K562 (cell line): ENCODE results near the gene SERPINA5. TPM values are rescaled to one million over a fixed set of nuclear protein-coding genes. Genes with fewer than 3 reads are reported as not detected.

Source experiments
- ATAC-seq: fragments of 200-7000 bp; cut with Tn5 transposase; 3 replicates; pipeline ENCODE4 v1.9.1; 2020; ENCODE audit warnings: moderate library complexity
- BruUV-seq: library from RNA; stranded (reverse); fragments of 400-500 nt; replicated peaks from 2 replicates; lab custom pipeline; 2021; lab: Mats Ljungman, UMichigan
- CTCF ChIA-PET: fragments of 300-600 bp; formaldehyde crosslinking; extraction: SDS; loops from one replicate; lab custom pipeline; 2021; ENCODE audit warnings: low intra/inter-chr PET ratio; lab: Yijun Ruan, JAX
- POLR2A ChIA-PET: fragments of 300-600, 350-650 bp; sonication (Branson Sonifier 250); formaldehyde crosslinking; extraction: SDS; loops from one replicate; lab custom pipeline; 2021; ENCODE audit warnings: antibody characterized with exemption, inconsistent platforms; lab: Yijun Ruan, JAX
- DNase-seq, 4 experiments: peaks; one replicate each; pipeline versions ENCODE4 v3.0.0 to v3.0.0-alpha.2; 2011 to 2018; ENCODE audit warnings: low spot score in 3 of 4, mixed read lengths in 3 of 4; ENCODE audit errors: extremely low read depth in 1 of 4
- FAIRE-seq: peaks from 2 replicates; lab custom pipeline; 2011; peaks lifted over from hg19 to GRCh38; lab: Jason Lieb, UNC
- H2AFZ ChIP-seq: 2 replicates; pipeline ENCODE4 v1.6.0; 2011; ENCODE audit warnings: low read depth, low read length, control low read depth, inconsistent platforms
- H3K27ac ChIP-seq: fragments of 200-600 bp; 3 replicates; pipeline ENCODE4 v1.8.0; 2011; ENCODE audit warnings: low read depth, mild to moderate bottlenecking, control low read depth, inconsistent platforms, low read length, moderate library complexity, mixed read lengths; ENCODE audit errors: extremely low read depth
- H3K27me3 ChIP-seq, 2 experiments: fragments of 300-600 bp in 1 of 2; 2 replicates in 1 of 2; 3 replicates in 1 of 2; pipeline versions ENCODE4 v1.6.0 to v1.8.0; 2011; ENCODE audit warnings: inconsistent platforms in 2 of 2, low read length in 2 of 2, mild to moderate bottlenecking in 1 of 2, mixed read lengths in 1 of 2, moderate library complexity in 1 of 2; ENCODE audit not compliant: control insufficient read depth in 2 of 2, insufficient read depth in 2 of 2
- H3K36me3 ChIP-seq: fragments of 300-600 bp; 3 replicates; pipeline ENCODE4 v1.8.0; 2011; ENCODE audit warnings: mild to moderate bottlenecking, low read length, inconsistent platforms; ENCODE audit not compliant: control insufficient read depth, insufficient read depth
- H3K4me1 ChIP-seq, 2 experiments: fragments of 200-600 bp in 1 of 2; replicated peaks in 1 of 2; 2 replicates in 1 of 2; 3 replicates in 1 of 2; pipeline versions ENCODE4 v1.5.1 to v1.8.0; 2011; ENCODE audit warnings: inconsistent platforms in 2 of 2, low read length in 2 of 2, mild to moderate bottlenecking in 1 of 2, mixed read lengths in 1 of 2, moderate library complexity in 1 of 2; ENCODE audit not compliant: control insufficient read depth in 2 of 2, insufficient read depth in 2 of 2
- H3K4me2 ChIP-seq: 2 replicates; pipeline ENCODE4 v1.6.1; 2011; ENCODE audit warnings: low read length, control low read depth, inconsistent platforms, mixed read lengths; ENCODE audit not compliant: insufficient read depth
- H3K4me3 ChIP-seq: fragments of 200-600 bp; sonication (generic), shearing (Covaris generic); 2 replicates; pipeline ENCODE4 v1.5.1; 2016; ENCODE audit warnings: control low read depth, inconsistent platforms
- H3K79me2 ChIP-seq: fragments of 200-600 bp; 3 replicates; pipeline ENCODE4 v1.8.0; 2011; ENCODE audit warnings: low read length, inconsistent platforms; ENCODE audit not compliant: control insufficient read depth, insufficient read depth
- H3K9ac ChIP-seq, 2 experiments: 2 replicates each; pipeline versions ENCODE4 v1.6.0 to v1.6.1; 2011; ENCODE audit warnings: low read depth in 2 of 2, low read length in 2 of 2, control low read depth in 1 of 2, inconsistent platforms in 1 of 2, mild to moderate bottlenecking in 1 of 2, mixed read lengths in 1 of 2; ENCODE audit not compliant: insufficient read depth in 1 of 2
- H3K9me1 ChIP-seq: one replicate; pipeline ENCODE4 v1.6.0; 2011; ENCODE audit warnings: inconsistent platforms, mild to moderate bottlenecking, low read length, moderate library complexity; ENCODE audit not compliant: control insufficient read depth, insufficient read depth
- H3K9me3 ChIP-seq: replicated peaks from 2 replicates; pipeline ENCODE4 v1.5.1; 2011; ENCODE audit warnings: low read depth, low read length, inconsistent platforms; ENCODE audit not compliant: control insufficient read depth, insufficient read depth
- H4K20me1 ChIP-seq: replicated peaks from 2 replicates; pipeline ENCODE4 v1.6.1; 2011; ENCODE audit warnings: low read length, inconsistent platforms, mixed read lengths; ENCODE audit not compliant: control insufficient read depth, insufficient read depth
- CGGBP1 ChIP-seq: fragments of 250-450 bp; sonication (Bioruptor Pico); IDR thresholded peaks from 2 replicates; pipeline ENCODE4 v1.9.0; 2021; ENCODE audit warnings: mild to moderate bottlenecking
- E2F3 ChIP-seq: fragments of 250-450 bp; sonication (Bioruptor Pico); IDR thresholded peaks from 2 replicates; pipeline ENCODE4 v1.4.0; 2020; ENCODE audit warnings: mild to moderate bottlenecking
- ELF2 ChIP-seq: fragments of 250-450 bp; sonication (Bioruptor Pico); IDR thresholded peaks from 2 replicates; pipeline ENCODE4 v1.5.0; 2021; ENCODE audit warnings: mild to moderate bottlenecking
- FOXA3 ChIP-seq, 2 experiments: fragments of 450-650 bp in 1 of 2; sonication (generic) in 1 of 2; formaldehyde crosslinking; IDR thresholded peaks in 1 of 2; conservative IDR thresholded peaks in 1 of 2; 2 replicates each; pipeline versions ENCODE4 v1.4.0 to v1.8.0; 2020 to 2022; ENCODE audit warnings: mild to moderate bottlenecking in 2 of 2, missing genetic modification reagents in 1 of 2
- GABPB2 ChIP-seq: fragments of 250-450 bp; sonication (Bioruptor Pico); conservative IDR thresholded peaks from 2 replicates; pipeline ENCODE4 v1.5.1; 2021; ENCODE audit warnings: mild to moderate bottlenecking
- GTF2E2 ChIP-seq: fragments of 200-800 bp; sonication (Bioruptor generic); IDR thresholded peaks from 2 replicates; pipeline ENCODE4 v1.6.1; 2016; ENCODE audit warnings: missing genetic modification characterization, missing compliant biosample characterization
- IFI16 ChIP-seq: fragments of 250-450 bp; sonication (Bioruptor Pico); IDR thresholded peaks from 2 replicates; pipeline ENCODE4 v2.1.2; 2022; ENCODE audit warnings: mild to moderate bottlenecking, inconsistent platforms
- KLF6 ChIP-seq: fragments of 250-450 bp; sonication (Bioruptor Pico); IDR thresholded peaks from 2 replicates; pipeline ENCODE4 v1.4.0; 2020; ENCODE audit warnings: mild to moderate bottlenecking, moderate library complexity, borderline replicate concordance
- MTF1 ChIP-seq: fragments of 250-450 bp; sonication (Bioruptor Pico); IDR thresholded peaks from 2 replicates; pipeline ENCODE4 v1.9.0; 2021; ENCODE audit warnings: moderate library complexity, mild to moderate bottlenecking, inconsistent platforms, borderline replicate concordance
- NR2C2 ChIP-seq, 2 experiments: fragments of 200-800 bp in 1 of 2; sonication (Bioruptor generic) in 1 of 2; sonication (generic) in 1 of 2; formaldehyde crosslinking in 1 of 2; IDR thresholded peaks; 2 replicates each; pipeline versions ENCODE4 v1.6.1 to v1.8.0; 2016 to 2022; ENCODE audit warnings: mild to moderate bottlenecking in 1 of 2, missing compliant biosample characterization in 1 of 2, missing genetic modification characterization in 1 of 2, missing genetic modification reagents in 1 of 2
- POLR2A ChIP-seq: fragments of 450-650 bp; conservative IDR thresholded peaks from 2 replicates; pipeline ENCODE4 v1.6.1; 2016
- POLR2AphosphoS5 ChIP-seq: IDR thresholded peaks from 2 replicates; pipeline ENCODE4 v1.6.1; 2011; ENCODE audit warnings: mild to moderate bottlenecking, low read depth, low read length, moderate library complexity; ENCODE audit not compliant: control insufficient read depth, insufficient read depth
- POU5F1 ChIP-seq: fragments of 150-350 bp; IDR thresholded peaks from 2 replicates; pipeline ENCODE4 v1.6.1; 2014; ENCODE audit warnings: borderline replicate concordance, low read length, low read depth, mild to moderate bottlenecking; ENCODE audit not compliant: partially characterized antibody
- RNF2 ChIP-seq: sonication (generic); IDR thresholded peaks from 2 replicates; pipeline ENCODE4 v1.6.1; 2016
- TCFL5 ChIP-seq: fragments of 250-450 bp; sonication (Bioruptor Pico); conservative IDR thresholded peaks from 2 replicates; pipeline ENCODE4 v1.6.1; 2021; ENCODE audit warnings: mild to moderate bottlenecking, moderate library complexity, matching md5 sums
- TRIM24 ChIP-seq, 2 experiments: fragments of 450-650 bp; IDR thresholded peaks; 2 replicates each; pipeline ENCODE4 v1.6.1; 2016
- XRCC4 ChIP-seq: IDR thresholded peaks from one replicate; pipeline ENCODE4 v1.6.1; 2011; ENCODE audit not compliant: insufficient read depth, insufficient read length; ENCODE audit errors: extremely low read depth
- ZNF175 ChIP-seq: fragments of 200-800 bp; sonication (Bioruptor generic); IDR thresholded peaks from 2 replicates; pipeline ENCODE4 v1.6.1; 2016; ENCODE audit warnings: low read depth, mild to moderate bottlenecking, missing genetic modification characterization, missing compliant biosample characterization
- ZNF197 ChIP-seq: fragments of 200-800 bp; sonication (Bioruptor generic); IDR thresholded peaks from 2 replicates; pipeline ENCODE4 v1.6.1; 2016; ENCODE audit warnings: low read depth, missing genetic modification characterization, missing compliant biosample characterization
- WGBS: fragments of 100-300 bp; shearing (Covaris generic); methylation state at CpG from one replicate; pipeline ENCODE4 v1.1.6; 2016; ENCODE audit warnings: low coverage, mixed read lengths; ENCODE audit not compliant: insufficient coverage; ENCODE audit errors: missing lambda C conversion rate; 5-methylcytosine and 5-hydroxymethylcytosine counted together
- in situ Hi-C: fragments of 300-500 bp; cut with MboI; formaldehyde crosslinking; loops from 4 replicates; pipeline ENCODE4 v1.15.0; 2018; ENCODE audit warnings: inconsistent platforms, mixed read lengths
- intact Hi-C: fragments of 100-400 bp; cut with micrococcal nuclease; formaldehyde crosslinking; loops from 2 replicates; pipeline ENCODE4 v1.14.2; 2022
- polyA plus RNA-seq, 8 experiments: library from polyadenylated mRNA; depleted of rRNA in 4 of 8; stranded (reverse) in 5 of 8; unstranded in 3 of 8; fragments of >200 nt; fragmentation: Nextera tagmentation in 2 of 8; fragmentation: Illumina TruSeq in 1 of 8; extraction: Ambion mirVana in 2 of 8; extraction: Trizol in 1 of 8; gene quantifications; 2 replicates each; pipeline versions ENCODE4 v1.2.1 to v1.2.3, GENCODE V29; 2011 to 2014; ENCODE audit warnings: inconsistent platforms in 1 of 8, missing spikeins in 1 of 8
- total RNA-seq, 7 experiments: library from RNA; depleted of rRNA in 6 of 7; stranded (reverse); fragments of >200 nt in 6 of 7; fragmentation: Illumina TruSeq in 2 of 7; extraction: Trizol in 2 of 7; gene quantifications; 2 replicates each; pipeline versions ENCODE4 v1.2.1 to v1.2.3, GENCODE V29; 2011 to 2021; ENCODE audit warnings: low replicate concordance in 1 of 7

Gene SERPINA5
- total and polyA plus RNA-seq, 9 of the 15 experiments (the other 6 are each of a cell fraction or from before 2014, with no cell fraction given) = 0.38 TPM; not detected in 8

- FAIRE-seq (no peak), ATAC-seq (no peak)
- POLR2A ChIA-PET = no interaction called here
Measured at GRCh38 chr14:94611179-94611578, 30.0 kb downstream of the SERPINA5 start.

More at GRCh38 chr14:94611179-94611578, 30.0 kb downstream of the SERPINA5 start:
- TF ChIP-seq NR2C2 (CRISPR knock-in tag; IDR thresholded peaks at IDR 0.05) (no peak), NR2C2 (tag; IDR thresholded peaks at IDR 0.05) (no peak), ELF2 (CRISPR knock-in tag) (no peak), GABPB2 (CRISPR knock-in tag) (no peak), E2F3 (CRISPR knock-in tag) (no peak), CGGBP1 (CRISPR knock-in tag) (no peak), ZNF175 (CRISPR knock-in tag) (no peak), POLR2A (no peak), ZNF197 (CRISPR knock-in tag) (no peak), GTF2E2 (no peak), POLR2AphosphoS5 (no peak), IFI16 (CRISPR knock-in tag) (no peak), XRCC4 (no peak), RNF2 (no peak), FOXA3 (CRISPR knock-in tag; conservative IDR thresholded peaks at IDR 0.05 in 1 of 2, IDR thresholded peaks at IDR 0.05 in 1 of 2) (no peak), POU5F1 (no peak), TRIM24 (IDR thresholded peaks at IDR 0.05) (no peak), MTF1 (CRISPR knock-in tag) (no peak), TCFL5 (CRISPR knock-in tag) (no peak), KLF6 (CRISPR knock-in tag) (no peak)
- no peaks in the 10 kb centered on the region for H3K36me3 ChIP-seq
- WGBS = 0% methylated on average over 1 of the region's 5 CpGs
- in situ Hi-C loops (no loop called here), intact Hi-C loops (no loop called here)
- DNase-seq = no peak
- H2AFZ ChIP-seq = no peak overlapping the region
- H3K4me2 ChIP-seq = no peak overlapping the region
- no peaks in the 10 kb centered on the region for H3K4me1 ChIP-seq
- no peak overlapping the region for H3K27ac ChIP-seq
- no peaks in the 10 kb centered on the region for H3K9me3 ChIP-seq
- BruUV-seq = no TSS peak
- no peaks in the 10 kb centered on the region for H3K9me1 ChIP-seq
- no peaks in the 10 kb centered on the region for H4K20me1 ChIP-seq
- H3K27me3 ChIP-seq = no peaks in the 10 kb centered on the region
- CTCF ChIA-PET = no interaction called here
- no peaks in the 10 kb centered on the region for H3K79me2 ChIP-seq
- H3K4me3 ChIP-seq = no peak overlapping the region
- H3K9ac ChIP-seq = no peak overlapping the region
